ENCODE measurements around the gene MAGI1.
A peak's percentile ranks its signal among the peaks of the same experiment; 100 is the strongest.

MAGI1 gene

DNA sequence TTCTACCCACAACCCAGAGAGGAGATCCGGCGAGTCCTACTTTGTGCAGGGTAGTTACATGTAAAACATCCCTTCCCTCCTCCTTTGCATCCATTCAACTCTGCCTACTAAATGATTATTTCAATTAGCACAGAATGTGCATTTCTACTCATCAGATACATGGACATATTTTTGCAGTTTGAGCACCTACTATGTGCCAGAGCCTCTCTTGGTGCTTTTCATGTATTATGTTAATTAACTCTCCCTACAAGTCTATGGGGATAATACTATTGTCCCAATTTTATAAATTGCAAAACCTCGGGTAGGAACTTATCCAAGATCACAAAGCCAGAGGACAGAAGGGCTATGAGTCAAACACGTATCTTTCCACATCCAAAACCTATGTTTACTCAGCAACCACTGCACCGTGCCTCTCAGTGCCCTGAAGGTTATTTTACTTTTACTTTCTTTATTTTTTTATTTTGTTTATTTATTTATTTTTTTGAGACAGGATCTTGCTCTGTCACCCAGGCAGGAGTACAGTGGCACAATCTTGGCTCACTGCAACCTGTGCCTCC is 432.8 kb downstream of the MAGI1 start:
- no peak for DNase-seq

DNA sequence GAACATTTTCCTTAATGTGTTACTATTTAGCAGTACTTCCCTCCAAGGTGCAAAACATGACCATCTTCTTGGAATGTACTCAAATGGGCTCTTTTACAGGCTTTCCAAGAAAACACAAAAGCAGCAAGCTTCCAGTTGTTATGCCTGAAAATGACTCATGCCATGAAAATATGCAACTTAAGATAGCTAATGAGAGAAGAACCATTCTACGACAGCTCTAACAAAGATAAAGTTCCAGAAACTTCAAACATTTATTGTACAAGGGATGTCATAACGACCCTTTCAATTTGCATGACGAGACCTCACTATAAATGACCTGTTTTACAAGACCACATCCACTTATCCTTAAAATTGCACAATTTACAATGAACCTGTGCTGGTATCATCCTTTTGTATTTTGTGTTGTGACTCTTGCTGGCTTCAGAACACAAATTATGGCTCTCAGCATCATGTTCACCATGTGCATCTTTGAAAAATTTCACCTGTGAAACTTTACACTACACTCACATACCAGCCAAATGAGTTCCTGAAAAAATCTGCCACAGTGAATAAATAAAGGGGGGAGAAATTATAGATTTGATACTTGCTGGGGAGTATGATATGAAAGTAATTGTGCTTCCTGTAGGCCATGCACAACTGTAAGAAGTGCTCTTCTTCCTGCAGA is 433.7 kb downstream of the MAGI1 start:
- no peak for DNase-seq

DNA sequence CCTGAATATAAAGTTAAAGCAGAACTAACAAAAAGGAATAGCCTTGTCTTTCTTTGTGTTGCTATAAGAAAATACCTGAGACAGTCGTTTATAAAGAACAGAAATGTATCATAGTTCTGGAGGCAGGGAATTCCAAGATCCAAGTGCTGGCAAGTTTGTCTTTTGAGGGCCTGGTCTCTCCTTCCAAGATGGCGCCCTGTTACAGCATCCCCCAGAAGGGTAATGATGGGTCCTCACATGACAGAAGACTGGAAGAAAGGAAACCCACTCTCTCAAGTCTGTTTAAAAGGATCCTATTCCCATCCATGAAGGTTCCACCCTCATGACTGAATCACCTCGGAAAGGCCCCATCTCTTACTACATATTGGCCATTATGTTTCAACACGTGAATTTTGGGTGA is 435.1 kb downstream of the MAGI1 start:
- DNase-seq = no peak

DNA sequence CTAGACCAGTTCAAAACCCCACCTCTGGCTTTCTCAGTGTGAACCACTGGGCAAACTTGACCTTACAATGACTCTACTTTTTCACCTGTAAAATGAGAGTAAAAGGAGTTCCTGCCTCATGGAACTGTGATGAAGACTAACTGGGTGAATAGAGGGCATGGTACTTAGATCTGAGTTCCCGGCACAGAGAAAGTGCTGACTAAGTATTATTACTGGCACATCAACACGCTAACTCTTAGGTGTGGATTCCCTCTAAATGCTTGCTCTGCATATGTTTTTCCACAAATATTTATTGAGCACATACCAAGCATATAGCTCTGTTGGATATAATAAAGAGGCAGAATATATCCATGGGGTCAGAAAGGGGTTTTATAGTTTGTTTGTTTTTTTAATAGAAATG is 437.8 kb downstream of the MAGI1 start:
- DNase-seq = no peak

DNA sequence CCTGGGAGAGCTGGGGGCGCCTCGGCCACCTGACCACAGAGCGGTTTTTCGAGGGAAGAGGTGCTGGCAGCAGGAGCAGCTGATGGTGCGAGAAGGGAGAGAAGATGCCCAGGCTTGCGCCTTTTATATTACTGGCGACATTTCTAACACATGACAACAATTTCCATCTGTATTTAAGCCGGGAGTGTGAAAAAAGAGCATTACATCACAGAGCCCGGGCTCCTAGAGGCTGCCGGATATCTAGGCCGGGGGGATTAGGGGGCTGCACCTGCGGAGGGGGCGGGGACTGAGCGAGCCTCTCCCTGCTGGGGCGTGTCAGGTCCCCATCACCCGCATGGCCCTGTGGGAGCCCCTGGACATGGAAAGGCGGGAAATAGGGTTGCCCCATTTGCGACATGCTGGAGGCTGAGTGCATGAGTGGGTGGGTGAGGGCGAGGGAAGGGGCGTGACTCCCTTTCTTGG is 440.7 kb downstream of the MAGI1 start:
- no peak for DNase-seq

DNA sequence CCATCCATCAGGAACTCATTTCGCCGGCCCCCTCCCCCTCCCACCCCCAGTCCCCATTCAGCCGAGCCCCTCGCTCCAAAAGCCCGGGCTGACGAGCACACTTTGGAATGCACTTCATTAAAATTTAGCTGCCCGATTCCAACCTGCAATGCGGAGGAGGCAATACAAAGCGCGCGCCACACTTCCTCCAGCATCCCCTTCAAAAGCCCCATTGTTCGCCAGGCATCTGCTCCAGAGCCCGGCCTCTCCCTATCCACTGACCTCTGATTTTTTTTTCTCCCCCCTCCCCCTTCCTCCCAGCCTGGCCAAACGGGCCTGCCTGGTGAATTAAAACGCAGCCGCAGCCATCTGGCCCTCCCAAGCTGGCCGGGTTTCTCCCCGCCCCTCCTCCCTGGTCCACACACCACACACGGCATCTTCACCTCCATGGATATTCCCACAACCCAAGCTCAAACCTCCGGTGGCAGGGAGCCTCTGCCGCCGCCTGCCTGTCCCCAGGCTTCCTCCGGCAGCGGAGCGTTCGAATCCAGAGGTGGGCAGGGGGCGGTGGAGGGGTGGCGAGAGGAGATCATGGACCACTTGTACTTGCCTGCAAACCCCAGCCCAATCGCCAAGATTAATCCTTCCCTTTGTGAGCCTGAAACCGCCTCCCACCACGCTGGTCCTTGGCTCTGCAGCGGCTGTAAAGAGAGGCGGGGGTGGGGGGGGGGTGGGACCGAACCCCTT is 441.3 kb downstream of the MAGI1 start:
- peak; percentile 19 for DNase-seq

DNA sequence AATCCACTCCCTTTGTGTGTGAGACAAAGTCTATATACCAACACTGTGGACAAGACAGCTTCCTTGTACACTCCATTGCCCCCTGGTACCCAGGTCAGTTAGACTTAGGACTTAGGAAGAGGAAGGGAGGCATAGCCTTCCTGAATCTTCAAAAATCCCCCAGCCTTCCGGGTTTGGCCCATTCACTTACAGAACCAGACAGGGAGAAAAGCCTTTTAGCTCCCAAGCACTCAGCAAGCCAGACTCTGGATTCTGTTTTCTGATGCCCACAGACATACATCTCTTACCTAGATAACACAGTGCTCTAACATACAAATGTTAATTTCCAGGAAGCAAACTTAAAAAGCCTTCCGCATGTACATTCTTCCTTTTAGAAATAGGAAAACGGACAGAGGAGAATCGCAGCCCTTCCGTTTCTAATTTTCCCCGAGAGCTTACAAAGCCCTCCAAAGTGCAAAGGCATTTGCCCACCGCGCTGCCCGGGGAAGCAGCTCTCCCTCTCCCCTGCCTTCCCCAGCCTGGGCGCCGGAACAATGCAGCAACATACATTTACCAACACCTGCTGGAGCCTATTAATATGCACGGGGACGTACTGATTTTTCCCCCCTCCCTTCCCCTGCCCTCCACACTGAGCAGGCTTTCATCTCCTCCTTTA is 442.0 kb downstream of the MAGI1 start:
- peak; percentile 19 for DNase-seq

DNA sequence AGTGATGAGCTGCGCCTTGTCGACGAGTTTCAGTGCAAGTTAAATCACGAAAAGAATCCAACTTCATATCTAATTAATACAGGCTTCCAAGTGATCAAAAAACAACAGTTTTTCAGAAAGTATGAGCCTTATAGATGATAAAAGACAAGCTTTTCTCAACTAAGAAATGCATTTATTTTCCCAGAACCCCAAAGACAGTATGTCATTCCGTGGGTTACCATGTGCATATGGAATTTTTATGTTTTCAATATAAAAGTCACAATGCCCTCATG is 442.8 kb downstream of the MAGI1 start:
- DNase-seq = no peak

DNA sequence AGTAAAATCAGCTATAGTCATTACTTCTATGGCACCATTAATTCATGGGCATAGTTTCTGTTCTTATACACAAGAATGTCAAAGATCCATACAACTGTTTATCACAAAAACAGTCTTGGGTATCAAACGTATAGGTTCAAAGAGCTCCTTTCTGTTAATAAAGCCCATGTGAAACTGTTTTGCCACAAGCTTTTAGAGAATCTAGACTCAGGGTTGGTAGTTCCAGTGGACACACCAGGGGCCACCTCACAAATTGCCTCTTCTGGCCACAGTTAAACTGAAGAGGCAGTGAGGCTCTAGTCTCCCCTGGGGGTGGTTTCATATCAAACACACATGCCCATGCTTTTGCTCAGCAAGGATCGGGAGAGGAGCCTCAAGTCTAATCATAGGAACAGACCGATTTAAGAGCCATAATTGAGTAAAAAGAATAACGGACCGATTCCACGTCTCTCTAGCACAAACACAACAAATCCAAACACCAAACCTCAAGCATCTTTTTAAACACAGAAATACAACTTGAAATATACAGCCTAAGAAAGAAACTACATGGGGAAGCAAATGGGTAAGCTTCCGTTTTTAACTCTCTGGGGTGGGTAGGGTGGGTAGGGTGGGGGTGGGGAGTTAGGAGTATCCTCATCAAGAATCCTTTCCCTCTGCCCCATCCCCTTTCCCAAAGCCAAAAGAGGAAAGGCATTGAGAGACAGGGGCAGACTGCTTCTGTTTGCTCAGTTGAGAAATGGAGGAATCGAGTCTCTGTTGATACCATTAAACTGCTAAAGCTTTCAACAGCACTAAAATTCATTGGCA is 443.3 kb downstream of the MAGI1 start:
- DNase-seq = no peak

DNA sequence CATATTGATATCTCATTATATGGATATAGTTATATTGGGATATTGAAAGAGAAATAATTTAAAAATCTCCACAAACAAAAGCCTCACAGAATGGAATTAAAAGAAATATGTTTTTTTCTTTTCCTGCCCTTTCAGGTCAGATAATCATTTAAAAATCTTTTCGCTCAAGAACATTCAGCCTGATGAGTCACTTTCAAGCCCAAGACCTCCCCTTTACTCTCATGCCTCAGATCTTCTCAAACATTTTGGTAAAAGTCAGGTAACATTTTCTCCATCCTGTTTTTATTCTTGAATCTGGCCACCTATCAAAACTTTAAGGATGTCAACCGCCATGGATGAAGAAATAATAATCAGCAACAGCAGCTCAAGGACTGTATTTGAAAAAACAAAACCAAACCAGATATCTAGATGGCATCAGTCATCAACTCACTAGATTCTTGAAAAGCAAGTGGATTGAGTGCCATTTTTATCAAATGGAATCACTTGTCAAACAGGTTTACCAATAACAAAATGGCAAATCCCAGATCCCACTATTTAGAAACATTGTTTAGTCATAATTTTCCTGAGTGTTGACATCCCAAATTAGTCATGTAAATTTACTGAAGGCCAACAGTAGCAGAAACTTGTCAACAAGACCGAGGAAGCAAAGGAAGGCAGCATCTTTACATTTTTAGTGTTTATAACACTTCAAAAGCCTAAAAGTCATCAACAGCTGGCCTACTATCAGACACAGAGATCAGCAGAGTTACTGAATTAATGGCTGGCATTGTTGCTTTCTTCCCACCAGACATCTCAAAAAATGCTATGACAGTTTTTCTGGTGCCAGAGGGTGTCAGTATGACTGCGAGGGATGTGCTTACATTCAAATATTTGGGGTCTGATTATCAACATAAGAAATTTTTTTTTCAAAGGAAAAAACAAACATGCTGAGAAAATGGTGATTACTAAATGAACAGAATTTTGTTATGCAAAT is 444.7 kb downstream of the MAGI1 start:
- no peak for DNase-seq

DNA sequence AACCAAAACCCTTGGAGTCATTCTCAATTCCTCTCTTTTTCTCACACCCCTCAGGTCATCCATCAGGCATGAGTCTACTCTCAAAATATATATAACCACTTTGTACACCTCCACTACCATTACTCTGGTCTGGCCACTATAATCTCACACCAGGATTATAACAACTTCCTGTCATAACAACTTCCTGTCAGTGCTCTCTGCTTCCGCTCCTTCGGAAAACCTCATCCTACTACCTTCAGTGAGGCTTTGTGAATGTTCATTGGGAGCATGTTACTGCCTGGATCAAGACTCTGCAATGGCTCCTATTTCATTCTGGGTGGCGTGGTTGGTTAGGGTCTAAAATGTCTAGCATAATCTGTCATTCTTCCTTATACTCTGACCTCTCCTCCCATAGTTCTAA is 447.4 kb downstream of the MAGI1 start:
- no peak for DNase-seq

DNA sequence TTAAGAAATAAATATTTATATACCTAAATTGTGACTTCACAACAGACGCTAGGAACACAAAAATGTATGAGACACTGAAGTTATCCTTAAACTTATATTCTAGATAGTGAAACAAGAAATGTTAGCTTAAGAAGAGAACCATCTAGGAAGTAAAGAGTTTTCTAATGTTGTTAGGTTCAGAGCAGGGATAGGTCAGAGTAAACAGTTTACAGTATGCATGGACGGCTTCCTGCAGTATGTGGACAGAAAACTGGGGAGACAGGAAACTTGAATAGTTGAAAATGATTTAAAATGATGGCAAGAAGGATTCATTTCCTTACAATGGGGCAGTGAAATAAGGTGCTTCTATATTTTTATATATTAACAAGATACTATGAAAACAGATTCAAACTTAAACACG is 449.8 kb downstream of the MAGI1 start:
- no peak for DNase-seq

DNA sequence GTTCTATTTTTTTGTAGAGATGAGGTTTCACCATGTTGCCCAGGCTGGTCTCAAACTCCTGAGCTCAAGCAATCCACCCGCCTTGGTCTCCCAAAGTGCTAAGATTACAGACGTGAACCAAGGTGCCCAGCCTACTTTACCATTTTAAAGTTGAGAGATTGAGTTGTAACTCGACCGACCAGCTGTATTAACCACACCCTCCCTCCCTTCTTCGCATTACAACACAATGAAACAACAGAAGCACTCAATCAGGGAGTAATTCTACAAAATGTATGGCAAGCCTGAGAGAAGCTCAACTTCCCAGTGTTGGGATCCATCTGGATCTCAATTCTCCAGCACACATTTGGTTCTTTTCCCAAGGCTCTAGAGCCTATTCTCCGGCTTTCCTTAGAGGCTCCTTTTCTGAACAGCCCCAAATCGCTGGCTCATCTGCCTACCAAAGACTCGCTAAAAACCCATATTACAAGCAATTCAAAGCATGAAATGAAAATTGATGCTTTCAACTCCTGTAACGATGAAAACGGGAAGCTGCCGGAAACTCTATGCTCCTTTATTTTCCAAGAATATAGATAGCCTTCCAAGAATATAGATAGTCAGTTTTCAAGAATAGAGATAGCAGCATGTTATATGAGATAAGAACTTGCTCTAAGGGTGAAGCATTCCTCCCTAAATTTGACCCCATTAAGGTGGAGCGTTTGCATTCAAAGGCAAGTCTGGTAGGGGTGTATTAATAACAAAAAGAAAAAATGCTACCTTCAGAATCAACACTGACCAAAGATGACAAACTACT is 450.9 kb downstream of the MAGI1 start:
- no peak for DNase-seq

DNA sequence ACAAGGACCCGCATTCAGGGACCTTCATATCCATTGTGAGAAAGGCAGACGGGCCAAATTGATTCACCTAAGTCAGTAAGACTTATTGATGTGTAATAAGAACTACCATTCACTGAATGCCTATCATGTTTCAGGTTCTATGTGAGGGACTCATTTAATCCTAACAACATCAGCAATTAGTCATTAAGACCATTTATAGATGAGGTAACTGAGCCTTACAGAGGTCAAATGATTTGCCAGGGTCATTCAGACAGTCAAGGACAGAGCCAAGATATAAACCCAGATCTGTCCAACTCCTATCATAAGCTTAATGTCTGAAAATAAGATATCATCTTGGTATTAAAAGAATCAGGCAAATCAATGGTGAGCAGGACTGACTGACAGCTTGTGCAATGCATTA is 453.8 kb downstream of the MAGI1 start:
- DNase-seq = no peak

DNA sequence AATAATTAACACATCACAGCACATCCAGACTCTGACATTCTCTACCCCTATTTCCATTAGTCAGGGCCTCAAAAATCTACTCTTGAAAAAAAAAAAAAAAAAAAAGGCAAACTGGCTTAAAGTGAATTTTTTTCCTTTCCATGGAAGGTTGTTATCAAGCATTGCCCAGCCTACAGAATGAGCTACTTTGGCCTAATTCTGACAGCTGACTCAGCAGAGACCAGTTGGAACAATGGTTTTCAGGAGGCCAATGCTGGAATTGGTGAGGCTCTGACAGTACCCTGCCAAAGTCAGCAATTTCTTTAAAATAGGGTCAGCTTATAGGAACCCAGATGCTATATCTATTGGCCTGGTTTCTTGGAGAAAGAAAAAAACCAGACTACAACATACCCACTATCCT is 454.7 kb downstream of the MAGI1 start:
- DNase-seq = no peak

DNA sequence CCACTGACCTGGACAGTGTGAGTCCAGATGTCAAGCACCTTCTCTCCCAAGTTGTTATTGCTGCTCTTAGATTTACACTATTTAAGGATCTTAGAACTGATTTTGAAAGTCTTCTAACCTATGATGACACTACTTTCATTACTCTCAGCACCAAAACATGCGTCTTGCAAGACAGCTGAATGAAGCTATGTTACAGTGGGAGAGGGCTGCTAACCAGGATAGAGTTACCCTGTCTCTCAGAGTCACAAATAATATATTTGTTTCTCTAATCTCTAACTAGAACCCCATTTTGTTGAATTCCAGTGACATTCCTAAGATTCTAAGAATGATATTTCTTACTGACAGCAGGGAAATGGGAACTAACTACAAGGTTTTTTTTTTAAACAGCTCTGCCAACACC is 455.5 kb downstream of the MAGI1 start:
- no peak for DNase-seq

DNA sequence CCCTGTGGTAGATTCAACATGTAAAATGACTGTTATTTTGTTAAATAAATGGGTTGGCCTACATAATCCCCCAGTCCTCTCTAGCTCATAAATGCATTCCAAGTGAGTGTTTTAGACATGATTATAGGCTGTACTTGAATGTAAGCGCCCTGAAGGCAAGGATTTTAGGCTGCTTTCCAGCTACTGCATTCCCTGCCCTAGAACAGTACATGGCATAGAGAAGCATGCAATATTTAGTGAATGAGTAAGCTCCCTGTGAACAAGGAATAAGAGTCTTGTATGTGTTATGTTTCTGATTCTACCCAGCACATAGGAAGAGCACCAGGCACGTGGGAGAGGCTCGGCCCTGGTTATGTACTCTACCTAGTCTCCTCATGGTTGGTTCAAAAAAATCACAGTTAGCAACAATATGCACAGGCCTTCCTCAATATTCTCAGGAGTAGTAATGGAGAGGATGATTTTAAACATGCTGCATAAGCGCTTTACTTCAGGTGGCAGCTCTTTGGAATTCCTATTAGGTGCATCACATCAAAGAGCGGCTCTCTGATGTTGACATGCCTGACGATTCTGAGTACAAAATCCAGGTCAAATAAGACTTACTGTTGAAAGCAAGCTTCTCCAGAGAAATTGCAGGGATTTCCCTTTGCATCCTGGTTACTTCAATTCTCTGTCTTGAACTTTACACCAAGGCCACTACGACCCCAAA is 456.6 kb downstream of the MAGI1 start:
- DNase-seq = no peak

DNA sequence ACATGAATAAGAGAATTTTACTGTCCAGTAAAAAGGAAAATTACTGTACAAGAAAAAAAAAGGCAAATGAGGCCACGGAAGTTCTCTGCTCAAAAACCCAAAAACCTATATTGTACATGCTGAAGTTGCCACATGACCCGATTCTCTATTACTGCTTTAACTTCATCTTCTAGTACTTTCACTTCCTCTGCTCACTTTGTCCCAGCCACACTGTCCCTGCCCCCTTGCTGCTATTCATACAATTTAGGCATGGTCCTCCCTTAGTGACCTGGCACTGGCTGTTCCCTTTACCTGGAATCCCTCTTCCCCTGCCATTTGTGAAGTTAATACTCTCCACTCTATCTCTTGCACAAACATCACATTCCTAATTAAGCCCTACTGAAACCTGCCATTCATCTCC is 457.4 kb downstream of the MAGI1 start:
- DNase-seq = no peak

DNA sequence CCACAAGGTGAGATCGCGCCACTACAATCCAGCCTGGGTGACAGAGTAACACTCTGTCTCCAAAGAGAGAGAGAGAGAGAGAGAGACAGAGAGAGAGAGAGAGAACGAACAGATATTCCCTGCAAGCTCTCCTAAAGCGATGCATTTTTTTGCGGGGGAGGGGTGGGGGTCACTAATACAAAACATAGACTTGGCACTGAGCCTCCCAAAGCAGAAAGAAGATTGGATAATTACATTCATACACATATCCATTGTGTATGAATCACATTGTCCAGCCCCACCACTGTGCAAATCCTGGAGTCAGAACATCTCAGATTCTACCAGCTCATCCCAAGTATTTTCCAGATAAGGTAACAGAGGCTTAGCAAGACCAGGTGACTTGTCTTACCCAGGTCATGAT is 459.9 kb downstream of the MAGI1 start:
- no peak for DNase-seq

DNA sequence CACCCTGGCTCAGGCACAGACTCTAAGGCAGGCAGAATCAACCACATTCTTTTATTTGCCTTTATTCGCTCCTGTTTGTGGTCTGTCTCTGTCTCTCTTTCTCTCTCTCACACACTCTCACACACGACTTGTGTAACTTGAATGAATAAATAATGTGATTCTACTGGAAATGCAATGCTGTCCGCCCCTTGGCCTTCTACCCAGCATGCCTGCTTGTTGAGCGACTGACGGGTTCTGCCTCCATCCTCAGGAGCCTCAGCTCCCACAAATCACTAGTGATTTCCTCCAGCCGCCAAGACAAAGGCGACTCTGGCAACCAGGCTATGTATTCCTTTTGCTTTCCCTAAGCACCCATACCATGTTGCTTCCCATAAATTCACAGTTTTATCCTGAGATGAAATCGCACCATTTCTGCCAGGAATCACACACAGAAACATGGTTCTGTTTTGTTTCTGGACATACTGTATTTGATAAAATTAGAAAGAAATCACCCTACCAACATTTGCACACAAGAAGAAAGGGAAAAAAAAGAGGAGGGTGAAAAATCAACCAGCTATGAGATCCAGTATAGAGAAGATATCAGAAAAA is 460.8 kb downstream of the MAGI1 start:
- no peak for DNase-seq
